GM12878 (cell line): ENCODE measurements around the gene SERPINF2. TPM values are rescaled to one million over a fixed set of nuclear protein-coding genes. Genes with fewer than 3 reads are reported as not detected.

Experiments used
- ATAC-seq: fragments of 200-7000 bp; cut with Tn5 transposase; 3 replicates; pipeline ENCODE4 v1.9.1; 2020; ENCODE audit warnings: mild to moderate bottlenecking, moderate library complexity
- BruUV-seq: library from RNA; stranded (reverse); fragments of 400-500 nt; replicated peaks from 2 replicates; lab custom pipeline; 2021; lab: Mats Ljungman, UMichigan
- CTCF ChIA-PET: fragments of 300-600 bp; sonication (Branson Sonifier 250); formaldehyde crosslinking; extraction: SDS; loops from one replicate; lab custom pipeline; 2021; ENCODE audit warnings: inconsistent platforms; lab: Yijun Ruan, JAX
- POLR2A ChIA-PET: fragments of 350-600 bp; formaldehyde crosslinking; extraction: SDS; loops from one replicate; lab custom pipeline; 2021; ENCODE audit warnings: inconsistent platforms; lab: Charles Lee
- RAD21 ChIA-PET: fragments of 300-600 bp; sonication (Branson Sonifier 250); formaldehyde crosslinking; loops from one replicate; lab custom pipeline; 2023; ENCODE audit warnings: antibody characterized with exemption; ENCODE audit not compliant: unreplicated experiment; lab: Charles Lee
- SMC1A ChIA-PET: fragments of 300-600 bp; sonication (Branson Sonifier 250); formaldehyde crosslinking; loops from one replicate; lab custom pipeline; 2023; ENCODE audit not compliant: unreplicated experiment, uncharacterized antibody; lab: Charles Lee
- DNase-seq: peaks from one replicate; pipeline ENCODE4 v3.0.0-alpha.2; 2011; ENCODE audit warnings: low read depth, low spot score
- FAIRE-seq: peaks from 3 replicates; lab custom pipeline; 2011; peaks lifted over from hg19 to GRCh38; lab: Jason Lieb, UNC
- H2AFZ ChIP-seq: 2 replicates; pipeline ENCODE4 v1.6.0; 2011; ENCODE audit warnings: low read depth, low read length, control low read depth; ENCODE audit not compliant: control insufficient read depth
- H3K27ac ChIP-seq: 2 replicates; pipeline ENCODE4 v1.5.1; 2011; ENCODE audit warnings: control low read depth; ENCODE audit not compliant: control insufficient read depth, insufficient read depth
- H3K27me3 ChIP-seq, 2 experiments: replicated peaks in 1 of 2; 2 replicates each; pipeline versions ENCODE4 v1.6.0 to v1.6.1; 2011; ENCODE audit warnings: low read length in 1 of 2; ENCODE audit not compliant: control insufficient read depth in 2 of 2, insufficient read depth in 2 of 2
- H3K36me3 ChIP-seq, 2 experiments: 2 replicates each; pipeline ENCODE4 v1.5.1; 2011; ENCODE audit warnings: low read length in 1 of 2; ENCODE audit not compliant: control insufficient read depth in 2 of 2, insufficient read depth in 2 of 2
- H3K4me1 ChIP-seq: 2 replicates; pipeline ENCODE4 v1.6.1; 2011; ENCODE audit warnings: mild to moderate bottlenecking, low read length, moderate library complexity, mixed read lengths; ENCODE audit not compliant: control insufficient read depth, insufficient read depth
- H3K4me2 ChIP-seq: 2 replicates; pipeline ENCODE4 v1.6.0; 2011; ENCODE audit warnings: control low read depth; ENCODE audit not compliant: control insufficient read depth, insufficient read depth
- H3K4me3 ChIP-seq: fragments of 200-600 bp; sonication (generic); 2 replicates; pipeline ENCODE4 v1.5.1; 2016
- H3K79me2 ChIP-seq: 2 replicates; pipeline ENCODE4 v1.6.0; 2011; ENCODE audit warnings: low read length; ENCODE audit not compliant: control insufficient read depth, insufficient read depth
- H3K9ac ChIP-seq: 2 replicates; pipeline ENCODE4 v1.8.0; 2011; ENCODE audit warnings: low read length, control low read depth, mixed read lengths; ENCODE audit not compliant: control insufficient read depth, insufficient read depth
- H3K9me3 ChIP-seq: replicated peaks from 3 replicates; pipeline ENCODE4 v1.5.1; 2011; ENCODE audit warnings: mild to moderate bottlenecking, low read length; ENCODE audit not compliant: control insufficient read depth, insufficient read depth
- H4K20me1 ChIP-seq: 2 replicates; pipeline ENCODE4 v1.6.0; 2011; ENCODE audit not compliant: control insufficient read depth, insufficient read depth
- CHD2 ChIP-seq: IDR thresholded peaks from 2 replicates; pipeline ENCODE4 v1.6.1; 2011; ENCODE audit warnings: low read depth, low read length, improper control_type of control experiment, borderline replicate concordance
- IKZF1 ChIP-seq: fragments of 450-650 bp; conservative IDR thresholded peaks from 2 replicates; pipeline ENCODE4 v1.6.1; 2017; ENCODE audit warnings: antibody characterized with exemption, mild to moderate bottlenecking
- RAD21 ChIP-seq: IDR thresholded peaks from 2 replicates; pipeline ENCODE4 v1.6.1; 2011; ENCODE audit warnings: mild to moderate bottlenecking, low read depth, low read length, moderate library complexity; ENCODE audit not compliant: insufficient read depth
- SMC3 ChIP-seq: IDR thresholded peaks from 2 replicates; pipeline ENCODE4 v1.6.1; 2011; ENCODE audit warnings: low read length, improper control_type of control experiment, borderline replicate concordance
- TAF1 ChIP-seq: IDR thresholded peaks from 2 replicates; pipeline ENCODE4 v1.6.1; 2011; ENCODE audit warnings: mild to moderate bottlenecking, low read depth, low read length, borderline replicate concordance
- WGBS: methylation state at CpG from one replicate; pipeline ENCODE4 v1.1.6; 2016; ENCODE audit warnings: low lambda C conversion rate; ENCODE audit not compliant: insufficient replicate concordance, insufficient coverage; ENCODE audit errors: missing lambda C conversion rate; 5-methylcytosine and 5-hydroxymethylcytosine counted together
- in situ Hi-C: fragments of 300-500 bp; cut with MboI; formaldehyde crosslinking; loops from 9 replicates; pipeline ENCODE4 v1.14.3; 2018; ENCODE audit warnings: mixed read lengths
- intact Hi-C: fragments of 100-400 bp; cut with micrococcal nuclease; formaldehyde crosslinking; loops from one replicate; pipeline ENCODE4 v1.14.2; 2022; ENCODE audit not compliant: unreplicated experiment
- polyA plus RNA-seq, 11 experiments: library from polyadenylated mRNA; depleted of rRNA in 4 of 11; unstranded in 6 of 11; stranded (reverse) in 5 of 11; fragments of >200 nt; fragmentation: Nextera tagmentation in 4 of 11; fragmentation: Illumina TruSeq in 1 of 11; extraction: Ambion mirVana in 4 of 11; extraction: Trizol in 1 of 11; gene quantifications; 1 replicate in 1 of 11; 2 replicates in 10 of 11; pipeline versions ENCODE4 v1.2.1 to v1.2.3, GENCODE V29; 2011 to 2016; ENCODE audit warnings: inconsistent platforms in 2 of 11, missing spikeins in 2 of 11, low read depth in 1 of 11
- total RNA-seq, 4 experiments: library from RNA; depleted of rRNA in 3 of 4; stranded (reverse); fragments of >200 nt in 3 of 4; fragmentation: Illumina TruSeq in 1 of 4; extraction: Trizol in 1 of 4; gene quantifications; 2 replicates each; pipeline versions ENCODE4 v1.2.1 to v1.2.3, GENCODE V29; 2013 to 2021
- TF ChIP-seq, protein P1 (sequence below): fragments of 450-650 bp; IDR thresholded peaks from 2 replicates; pipeline ENCODE4 v1.6.1; 2017; ENCODE audit warnings: antibody characterized with exemption, mild to moderate bottlenecking, moderate library complexity
- TF ChIP-seq, protein P2 (sequence below), 3 experiments: IDR thresholded peaks in 2 of 3; conservative IDR thresholded peaks in 1 of 3; 2 replicates each; pipeline ENCODE4 v1.5.1; 2011; ENCODE audit warnings: low read depth in 3 of 3, low read length in 3 of 3, mild to moderate bottlenecking in 3 of 3, control low read depth in 2 of 3, moderate library complexity in 2 of 3, inconsistent platforms in 1 of 3, mixed read lengths in 1 of 3; ENCODE audit not compliant: control insufficient read depth in 2 of 3, insufficient read depth in 1 of 3; ENCODE audit errors: extremely low read depth in 1 of 3

Gene SERPINF2
- total and polyA plus RNA-seq, 10 of the 15 experiments (the other 5 are each of a cell fraction or from before 2014, with no cell fraction given), result 0.04 to 0.21 (median 0.12) TPM; not detected in 6

DNA sequence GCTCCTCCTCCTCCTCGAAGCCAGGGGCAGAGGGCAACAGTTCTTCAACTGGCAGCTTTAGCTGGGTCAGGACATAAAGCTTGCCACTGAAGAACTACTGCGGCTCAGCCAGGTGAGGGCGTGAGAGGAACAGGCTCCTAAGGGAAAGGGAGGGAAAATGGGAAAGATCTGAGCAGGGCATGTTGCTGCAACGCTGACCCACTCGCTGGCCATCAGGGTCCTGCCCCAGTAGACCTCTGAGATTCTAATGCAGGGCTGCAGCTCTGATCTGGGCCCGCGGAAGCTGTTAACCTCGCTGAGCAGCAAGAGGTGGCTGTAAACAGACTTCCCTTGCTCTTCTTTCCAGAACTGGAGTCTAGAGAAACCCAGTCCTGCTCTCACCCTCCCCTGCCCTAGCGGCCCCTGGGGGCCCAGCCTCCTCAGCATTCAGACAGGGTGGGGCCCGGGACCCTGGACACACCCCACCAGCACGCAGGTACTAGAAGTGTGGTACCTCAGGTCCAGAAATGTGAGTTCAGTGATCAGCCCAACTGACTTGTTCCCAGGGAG is 28.7 kb upstream of the SERPINF2 start:
- ChIA-PET CTCF (interaction anchor here (0.7 to 11.0 kb wide), 11 partner anchors 9 to 152 kb away, joined by 3 to 232 read pairs (median 4); partner anchors contain the start of genes RILP and RPA1), POLR2A (interaction anchor here (0.5 to 0.6 kb wide), 2 partner anchors 10 to 18 kb away, joined by 3 read pairs; no protein-coding TSS in a partner anchor), RAD21 (interaction anchor here (0.9 to 1.9 kb wide), 5 partner anchors 30 to 151 kb away, joined by 3 to 8 read pairs (median 4); no protein-coding TSS in a partner anchor), SMC1A (interaction anchor here (0.7 to 1.5 kb wide), 3 partner anchors 10 to 151 kb away, joined by 3 to 4 read pairs (median 3); no protein-coding TSS in a partner anchor)
- Histone ChIP-seq H3K79me2 (peaks cover 7% of the 10 kb centered on the region), H3K9me3 (no peaks in the 10 kb centered on the region), H3K4me1 (peaks cover 4% of the 10 kb centered on the region), H3K27me3 (peaks cover 0 to 3% of the 10 kb centered on the region in 2 experiments; a peak in 1 of 4 replicates), H3K9ac (no peak overlapping the region), H3K4me2 (peak overlapping the region; percentile 90), H4K20me1 (no peaks in the 10 kb centered on the region), H3K4me3 (no peak overlapping the region), H3K36me3 (peaks cover 0 to 7% of the 10 kb centered on the region in 2 experiments; a peak in 2 of 4 replicates), H3K27ac (no peak overlapping the region), H2AFZ (no peak overlapping the region)
- 65% methylated on average over 11 of the region's 11 CpGs for WGBS
- DNase-seq (no peak), FAIRE-seq (peak; percentile 44), ATAC-seq (no peak)
- in situ Hi-C loops (no loop called here), intact Hi-C loops (no loop called here)
- BruUV-seq, result no TSS peak
- peak; percentile 12; the same call in 1 of the 2 replicates for TF ChIP-seq SMC3
- TF ChIP-seq RAD21, result peak; percentile 55
- TF ChIP-seq, protein P1, sequence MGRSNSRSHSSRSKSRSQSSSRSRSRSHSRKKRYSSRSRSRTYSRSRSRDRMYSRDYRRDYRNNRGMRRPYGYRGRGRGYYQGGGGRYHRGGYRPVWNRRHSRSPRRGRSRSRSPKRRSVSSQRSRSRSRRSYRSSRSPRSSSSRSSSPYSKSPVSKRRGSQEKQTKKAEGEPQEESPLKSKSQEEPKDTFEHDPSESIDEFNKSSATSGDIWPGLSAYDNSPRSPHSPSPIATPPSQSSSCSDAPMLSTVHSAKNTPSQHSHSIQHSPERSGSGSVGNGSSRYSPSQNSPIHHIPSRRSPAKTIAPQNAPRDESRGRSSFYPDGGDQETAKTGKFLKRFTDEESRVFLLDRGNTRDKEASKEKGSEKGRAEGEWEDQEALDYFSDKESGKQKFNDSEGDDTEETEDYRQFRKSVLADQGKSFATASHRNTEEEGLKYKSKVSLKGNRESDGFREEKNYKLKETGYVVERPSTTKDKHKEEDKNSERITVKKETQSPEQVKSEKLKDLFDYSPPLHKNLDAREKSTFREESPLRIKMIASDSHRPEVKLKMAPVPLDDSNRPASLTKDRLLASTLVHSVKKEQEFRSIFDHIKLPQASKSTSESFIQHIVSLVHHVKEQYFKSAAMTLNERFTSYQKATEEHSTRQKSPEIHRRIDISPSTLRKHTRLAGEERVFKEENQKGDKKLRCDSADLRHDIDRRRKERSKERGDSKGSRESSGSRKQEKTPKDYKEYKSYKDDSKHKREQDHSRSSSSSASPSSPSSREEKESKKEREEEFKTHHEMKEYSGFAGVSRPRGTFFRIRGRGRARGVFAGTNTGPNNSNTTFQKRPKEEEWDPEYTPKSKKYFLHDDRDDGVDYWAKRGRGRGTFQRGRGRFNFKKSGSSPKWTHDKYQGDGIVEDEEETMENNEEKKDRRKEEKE, result no peak
- TF ChIP-seq, protein P2, sequence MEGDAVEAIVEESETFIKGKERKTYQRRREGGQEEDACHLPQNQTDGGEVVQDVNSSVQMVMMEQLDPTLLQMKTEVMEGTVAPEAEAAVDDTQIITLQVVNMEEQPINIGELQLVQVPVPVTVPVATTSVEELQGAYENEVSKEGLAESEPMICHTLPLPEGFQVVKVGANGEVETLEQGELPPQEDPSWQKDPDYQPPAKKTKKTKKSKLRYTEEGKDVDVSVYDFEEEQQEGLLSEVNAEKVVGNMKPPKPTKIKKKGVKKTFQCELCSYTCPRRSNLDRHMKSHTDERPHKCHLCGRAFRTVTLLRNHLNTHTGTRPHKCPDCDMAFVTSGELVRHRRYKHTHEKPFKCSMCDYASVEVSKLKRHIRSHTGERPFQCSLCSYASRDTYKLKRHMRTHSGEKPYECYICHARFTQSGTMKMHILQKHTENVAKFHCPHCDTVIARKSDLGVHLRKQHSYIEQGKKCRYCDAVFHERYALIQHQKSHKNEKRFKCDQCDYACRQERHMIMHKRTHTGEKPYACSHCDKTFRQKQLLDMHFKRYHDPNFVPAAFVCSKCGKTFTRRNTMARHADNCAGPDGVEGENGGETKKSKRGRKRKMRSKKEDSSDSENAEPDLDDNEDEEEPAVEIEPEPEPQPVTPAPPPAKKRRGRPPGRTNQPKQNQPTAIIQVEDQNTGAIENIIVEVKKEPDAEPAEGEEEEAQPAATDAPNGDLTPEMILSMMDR (IDR thresholded peaks at IDR 0.05 in 2 of 3, conservative IDR thresholded peaks at IDR 0.05 in 1 of 3; ENCODE audit: control insufficient read depth in 2 of 3, extremely low read depth in 1 of 3, insufficient read depth in 1 of 3, low read depth in 3 of 3, low read length in 3 of 3), result peak; percentile 40 to 53 (median 50); a peak in 5 of 6 replicates
- 0 out of 2 replicates have a peak, but pooled peaks have one; percentile 19 for TF ChIP-seq IKZF1
- no peak for TF ChIP-seq CHD2
- no peak for TF ChIP-seq TAF1
